PC-9 (cell line): ENCODE results near the gene APBA2. TPM values are rescaled to one million over a fixed set of nuclear protein-coding genes. Genes with fewer than 3 reads are reported as not detected.

ENCODE experiments used
- BruUV-seq: library from RNA; stranded (reverse); fragments of 400-500 nt; replicated peaks from 2 replicates; lab custom pipeline; 2021; lab: Mats Ljungman, UMichigan
- CTCF ChIA-PET: fragments of 300-600 bp; sonication (Branson Sonifier 250); formaldehyde crosslinking; loops from one replicate; lab custom pipeline; 2022; ENCODE audit warnings: antibody characterized with exemption; lab: Charles Lee
- POLR2A ChIA-PET: fragments of 300-600 bp; sonication (Branson Sonifier 250); formaldehyde crosslinking; loops from one replicate; lab custom pipeline; 2022; ENCODE audit warnings: antibody characterized with exemption; ENCODE audit not compliant: unreplicated experiment; lab: Charles Lee
- DNase-seq, 2 experiments: peaks; one replicate each; pipeline versions ENCODE4 v3.0.0 to v3.0.0-alpha.2; 2015 to 2022; ENCODE audit warnings: mixed read lengths in 1 of 2
- H2AFZ ChIP-seq: fragments of 200-600 bp; sonication (generic); 2 replicates; pipeline ENCODE4 v1.8.1; 2017; ENCODE audit warnings: antibody characterized with exemption
- H3F3A ChIP-seq: fragments of 200-600 bp; sonication (generic); 2 replicates; pipeline ENCODE4 v1.8.1; 2017; ENCODE audit warnings: antibody characterized with exemption, mild to moderate bottlenecking, low read depth; ENCODE audit not compliant: insufficient read depth
- H3K27ac ChIP-seq: fragments of 200-600 bp; sonication (generic); 2 replicates; pipeline ENCODE4 v1.6.1; 2016; ENCODE audit warnings: mixed run types
- H3K27me3 ChIP-seq: fragments of 200-600 bp; sonication (generic); 2 replicates; pipeline ENCODE4 v1.6.1; 2016; ENCODE audit warnings: low read depth, mixed run types; ENCODE audit not compliant: insufficient read depth
- H3K36me3 ChIP-seq: fragments of 200-600 bp; sonication (generic); 2 replicates; pipeline ENCODE4 v1.6.1; 2016; ENCODE audit warnings: low read depth, mixed run types
- H3K4me1 ChIP-seq: fragments of 200-600 bp; sonication (generic); replicated peaks from 2 replicates; pipeline ENCODE4 v1.6.1; 2016; ENCODE audit warnings: mixed run types; ENCODE audit not compliant: insufficient read depth
- H3K4me2 ChIP-seq: fragments of 200-600 bp; sonication (generic); 2 replicates; pipeline ENCODE4 v1.6.1; 2017; ENCODE audit warnings: mixed run types
- H3K4me3 ChIP-seq: fragments of 200-600 bp; sonication (generic); 2 replicates; pipeline ENCODE4 v1.6.1; 2016; ENCODE audit warnings: mixed run types
- H3K79me2 ChIP-seq: fragments of 200-600 bp; sonication (generic); 2 replicates; pipeline ENCODE4 v1.6.1; 2017; ENCODE audit warnings: low read depth, mixed run types
- H3K9me2 ChIP-seq: fragments of 200-600 bp; sonication (generic); 2 replicates; pipeline ENCODE4 v1.8.1; 2017; ENCODE audit warnings: mild to moderate bottlenecking; ENCODE audit not compliant: insufficient read depth
- H3K9me3 ChIP-seq: fragments of 200-600 bp; sonication (generic); 2 replicates; pipeline ENCODE4 v1.8.1; 2016; ENCODE audit warnings: low read depth; ENCODE audit not compliant: insufficient read depth
- H4K20me1 ChIP-seq: fragments of 200-600 bp; sonication (generic); 2 replicates; pipeline ENCODE4 v1.8.1; 2017; ENCODE audit not compliant: insufficient read depth
- EZH2 ChIP-seq: fragments of 200-600 bp; sonication (generic); IDR thresholded peaks from 2 replicates; pipeline ENCODE4 v1.8.0; 2017; ENCODE audit warnings: antibody characterized with exemption, low read depth
- intact Hi-C: fragments of 100-400 bp; cut with micrococcal nuclease; formaldehyde crosslinking; loops from one replicate; pipeline ENCODE4 v1.10.0; 2022; ENCODE audit not compliant: unreplicated experiment
- total RNA-seq: library from RNA; stranded (reverse); gene quantifications from 2 replicates; pipeline ENCODE4 v1.2.3, GENCODE V29; 2021
- TF ChIP-seq, protein P1 (sequence below): fragments of 200-600 bp; sonication (generic); conservative IDR thresholded peaks from 2 replicates; pipeline ENCODE4 v1.6.1; 2017; ENCODE audit warnings: mixed run types, antibody characterized with exemption, mild to moderate bottlenecking, moderate library complexity

The APBA2 gene
- total RNA-seq, 1 experiment from 2014 or later, result not detected

DNA sequence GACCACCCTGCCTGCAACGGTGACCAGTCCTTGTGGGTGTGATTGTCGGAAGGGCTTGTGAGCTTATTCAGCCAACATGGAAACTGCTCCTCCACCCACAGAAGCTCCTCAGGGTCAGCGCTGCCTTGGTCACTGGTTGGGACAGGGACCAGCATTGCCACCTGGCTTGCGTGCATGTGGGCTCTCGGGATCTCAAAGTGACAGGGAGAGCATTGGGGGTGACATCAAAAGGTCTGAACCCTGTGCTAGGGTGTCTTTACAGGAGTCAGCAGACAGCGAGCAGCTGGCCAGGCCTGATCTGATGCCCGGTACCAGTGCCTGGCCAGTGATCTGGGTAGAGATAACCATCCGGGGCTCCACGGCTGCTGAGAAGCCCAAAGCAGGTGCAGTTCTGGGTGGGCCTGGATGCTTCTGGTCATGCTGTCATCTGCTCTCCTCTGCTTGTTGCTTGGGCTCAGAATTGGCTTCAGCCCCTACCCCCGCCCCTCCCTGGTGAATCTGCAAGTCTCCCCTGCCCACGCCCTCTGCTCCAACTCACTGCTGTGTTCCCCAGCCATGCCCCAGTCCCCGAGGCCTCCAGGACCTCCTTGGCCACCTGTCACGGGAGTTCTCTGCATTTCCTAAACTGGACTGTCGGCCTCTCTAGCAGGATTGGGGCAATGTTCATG, 249.0 kb downstream of the APBA2 start:
- Histone ChIP-seq H3K27me3 (peaks cover 24% of the 10 kb centered on the region), H3K4me2 (no peak overlapping the region), H3K9me3 (no peaks in the 10 kb centered on the region), H3F3A (no peaks in the 10 kb centered on the region), H3K79me2 (no peaks in the 10 kb centered on the region), H4K20me1 (no peaks in the 10 kb centered on the region), H3K27ac (no peak overlapping the region), H3K36me3 (no peaks in the 10 kb centered on the region), H3K4me3 (no peak overlapping the region), H3K4me1 (no peaks in the 10 kb centered on the region), H3K9me2 (no peaks in the 10 kb centered on the region), H2AFZ (no peak overlapping the region)
- ChIA-PET CTCF (no interaction called here), POLR2A (no interaction called here)
- BruUV-seq, result no TSS peak
- DNase-seq, result no peak
- intact Hi-C loops, result no loop called here
- TF ChIP-seq EZH2, result no peak
- TF ChIP-seq, protein P1, sequence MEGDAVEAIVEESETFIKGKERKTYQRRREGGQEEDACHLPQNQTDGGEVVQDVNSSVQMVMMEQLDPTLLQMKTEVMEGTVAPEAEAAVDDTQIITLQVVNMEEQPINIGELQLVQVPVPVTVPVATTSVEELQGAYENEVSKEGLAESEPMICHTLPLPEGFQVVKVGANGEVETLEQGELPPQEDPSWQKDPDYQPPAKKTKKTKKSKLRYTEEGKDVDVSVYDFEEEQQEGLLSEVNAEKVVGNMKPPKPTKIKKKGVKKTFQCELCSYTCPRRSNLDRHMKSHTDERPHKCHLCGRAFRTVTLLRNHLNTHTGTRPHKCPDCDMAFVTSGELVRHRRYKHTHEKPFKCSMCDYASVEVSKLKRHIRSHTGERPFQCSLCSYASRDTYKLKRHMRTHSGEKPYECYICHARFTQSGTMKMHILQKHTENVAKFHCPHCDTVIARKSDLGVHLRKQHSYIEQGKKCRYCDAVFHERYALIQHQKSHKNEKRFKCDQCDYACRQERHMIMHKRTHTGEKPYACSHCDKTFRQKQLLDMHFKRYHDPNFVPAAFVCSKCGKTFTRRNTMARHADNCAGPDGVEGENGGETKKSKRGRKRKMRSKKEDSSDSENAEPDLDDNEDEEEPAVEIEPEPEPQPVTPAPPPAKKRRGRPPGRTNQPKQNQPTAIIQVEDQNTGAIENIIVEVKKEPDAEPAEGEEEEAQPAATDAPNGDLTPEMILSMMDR, result no peak

DNA sequence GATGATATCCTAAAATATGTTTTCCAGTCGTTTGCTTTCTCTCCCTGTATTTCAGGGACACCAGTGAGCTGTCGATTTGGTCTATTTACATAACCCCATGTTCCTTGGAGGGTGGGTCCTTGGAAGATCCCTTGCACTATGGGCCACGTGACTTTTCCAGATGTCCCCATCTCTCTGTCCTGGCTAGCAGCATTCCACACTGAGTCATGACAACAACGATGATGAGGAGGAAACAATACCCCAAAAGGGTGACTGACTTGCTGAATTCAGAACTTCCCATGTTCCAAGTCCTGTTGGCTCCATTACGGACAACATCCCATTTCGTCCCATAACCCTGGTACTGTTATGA, 249.5 kb downstream of the APBA2 start:
- H3K79me2 ChIP-seq, result no peaks in the 10 kb centered on the region
- intact Hi-C loops, result no loop called here
- no peaks in the 10 kb centered on the region for H3K9me3 ChIP-seq
- no peak for DNase-seq
- no peak overlapping the region for H3K4me3 ChIP-seq
- H3K4me1 ChIP-seq, result no peaks in the 10 kb centered on the region
- POLR2A ChIA-PET, result no interaction called here
- no TSS peak for BruUV-seq
- H3K27ac ChIP-seq, result no peak overlapping the region
- no peaks in the 10 kb centered on the region for H3F3A ChIP-seq
- H3K9me2 ChIP-seq, result no peaks in the 10 kb centered on the region
- H2AFZ ChIP-seq, result no peak overlapping the region
- H3K27me3 ChIP-seq, result peaks cover 29% of the 10 kb centered on the region
- TF ChIP-seq, protein P1, result no peak
- no peak for TF ChIP-seq EZH2
- no peak overlapping the region for H3K4me2 ChIP-seq
- no peaks in the 10 kb centered on the region for H3K36me3 ChIP-seq
- H4K20me1 ChIP-seq, result no peaks in the 10 kb centered on the region
- CTCF ChIA-PET, result no interaction called here

DNA sequence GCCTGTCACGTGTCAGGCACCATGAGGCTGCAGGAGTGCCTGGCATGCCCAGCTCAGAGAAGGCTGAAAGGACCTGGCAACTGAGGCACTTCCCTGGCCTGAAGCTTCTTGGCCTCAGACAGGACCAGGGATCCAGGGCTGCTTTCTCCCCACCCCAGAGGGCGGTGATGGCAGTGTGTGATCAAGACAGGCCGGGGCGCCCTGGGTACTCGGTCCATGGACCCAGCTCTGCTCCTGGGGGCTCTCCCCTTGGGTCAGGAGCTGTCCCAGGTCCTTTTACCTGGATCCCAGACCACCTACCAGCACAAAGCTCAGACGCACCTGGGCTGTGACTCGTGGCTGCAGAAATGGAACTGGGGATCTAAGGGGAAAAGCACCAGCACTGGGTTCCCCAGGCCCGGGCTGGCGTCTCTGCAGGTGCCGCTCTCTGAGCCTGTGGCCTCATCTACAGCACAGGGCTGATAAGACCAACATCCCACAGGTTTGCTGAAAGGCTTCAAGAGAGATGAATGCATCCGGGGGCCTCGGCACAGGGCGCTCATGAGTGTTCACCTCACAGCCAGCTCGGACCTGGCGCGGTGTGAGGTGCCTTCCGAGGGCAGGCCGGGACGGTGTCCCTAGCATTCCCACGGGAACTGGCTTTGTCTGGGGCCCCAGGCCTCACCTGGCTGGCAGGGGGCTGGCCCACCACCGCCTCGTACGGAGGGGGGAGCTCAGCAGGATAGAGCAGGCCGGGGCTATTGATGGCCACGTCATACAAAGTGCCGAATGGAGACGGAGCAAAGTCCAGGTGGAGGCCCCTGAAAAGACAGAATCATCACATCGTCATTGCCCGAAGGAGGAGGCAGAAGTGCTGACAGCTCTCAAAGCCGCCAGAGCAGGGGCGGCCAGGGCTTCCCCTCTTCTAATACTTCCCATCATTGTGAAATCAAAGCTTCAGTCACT, 250.2 kb downstream of the APBA2 start:
- H3K9me3 ChIP-seq, result no peaks in the 10 kb centered on the region
- H3K9me2 ChIP-seq, result no peaks in the 10 kb centered on the region
- no peak overlapping the region for H3K27ac ChIP-seq
- ChIA-PET CTCF (interaction anchor here (0.6 kb wide), 1 partner anchor 904 kb away, joined by 3 read pairs; no protein-coding TSS in a partner anchor), POLR2A (no interaction called here)
- H3K27me3 ChIP-seq, result peaks cover 35% of the 10 kb centered on the region
- H2AFZ ChIP-seq, result no peak overlapping the region
- intact Hi-C loops, result no loop called here
- no peaks in the 10 kb centered on the region for H4K20me1 ChIP-seq
- no peaks in the 10 kb centered on the region for H3K36me3 ChIP-seq
- H3F3A ChIP-seq, result no peaks in the 10 kb centered on the region
- no peaks in the 10 kb centered on the region for H3K79me2 ChIP-seq
- TF ChIP-seq, protein P1, result no peak
- TF ChIP-seq EZH2, result no peak
- H3K4me3 ChIP-seq, result no peak overlapping the region
- H3K4me1 ChIP-seq, result no peaks in the 10 kb centered on the region
- no peak for DNase-seq
- no peak overlapping the region for H3K4me2 ChIP-seq
- no TSS peak for BruUV-seq
